GM18909 (cell line): Measurements from ENCODE around the gene SDR39U1.
"Not testable (repeated sequence)": the region's sequence is repeated elsewhere in the genome, so short reads cannot be mapped to it uniquely, and the experiment has no call there.

ENCODE experiments used
- ATAC-seq: cut with Tn5 transposase; IDR thresholded peaks from one replicate; pipeline ENCODE4 v1.9.1; 2021; ENCODE audit warnings: mild to moderate bottlenecking; ENCODE audit not compliant: unreplicated experiment, poor library complexity

The SDR39U1 gene

GRCh38 chr14:24442240-24443052, at the start of gene SDR39U1:
Gene SDR39U1, minus strand, starts transcription at chr14:24442776. Its CDS starts 7 bp downstream, at chr14:24442769.
- ATAC-seq, result peak; percentile 93

DNA sequence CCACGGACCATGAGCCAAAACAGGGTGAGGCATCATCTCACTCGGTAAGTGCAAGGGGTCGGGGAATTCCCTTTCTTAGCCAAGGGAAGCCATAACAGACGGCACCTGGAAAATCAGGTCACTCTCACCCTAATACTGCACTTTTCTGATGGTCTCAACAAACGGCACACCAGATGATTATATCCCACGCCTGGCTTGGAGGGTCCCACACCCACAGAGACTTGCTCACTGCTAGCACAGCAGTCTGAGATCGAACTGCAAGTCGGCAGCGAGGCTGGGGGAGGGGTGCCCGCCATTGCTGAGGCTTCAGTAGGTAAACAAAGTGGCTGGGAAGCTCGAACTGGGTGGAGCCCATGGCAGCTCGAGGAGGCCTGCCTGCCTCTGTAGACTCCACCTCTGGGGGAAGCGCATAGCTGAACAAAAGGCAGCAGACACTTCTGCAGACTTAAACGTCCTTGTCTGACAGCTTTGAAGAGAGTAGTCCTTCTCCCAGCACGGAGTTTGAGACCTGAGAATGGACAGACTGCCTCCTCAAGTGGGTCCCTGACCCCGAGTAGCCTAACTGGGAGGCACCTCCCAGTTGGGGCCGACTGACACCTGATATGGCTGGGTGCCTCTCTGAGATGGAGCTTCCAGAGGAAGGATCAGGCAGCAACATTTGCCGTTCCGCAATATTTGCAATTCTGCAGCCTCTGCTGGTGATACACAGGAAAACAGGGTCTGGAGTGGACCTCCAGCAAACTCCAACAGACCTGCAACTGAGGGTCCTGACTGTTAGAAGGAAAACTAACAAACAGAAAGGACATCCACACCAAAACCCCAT, 49.2 kb upstream of the SDR39U1 start:
- ATAC-seq, result not testable (repeated sequence)

DNA sequence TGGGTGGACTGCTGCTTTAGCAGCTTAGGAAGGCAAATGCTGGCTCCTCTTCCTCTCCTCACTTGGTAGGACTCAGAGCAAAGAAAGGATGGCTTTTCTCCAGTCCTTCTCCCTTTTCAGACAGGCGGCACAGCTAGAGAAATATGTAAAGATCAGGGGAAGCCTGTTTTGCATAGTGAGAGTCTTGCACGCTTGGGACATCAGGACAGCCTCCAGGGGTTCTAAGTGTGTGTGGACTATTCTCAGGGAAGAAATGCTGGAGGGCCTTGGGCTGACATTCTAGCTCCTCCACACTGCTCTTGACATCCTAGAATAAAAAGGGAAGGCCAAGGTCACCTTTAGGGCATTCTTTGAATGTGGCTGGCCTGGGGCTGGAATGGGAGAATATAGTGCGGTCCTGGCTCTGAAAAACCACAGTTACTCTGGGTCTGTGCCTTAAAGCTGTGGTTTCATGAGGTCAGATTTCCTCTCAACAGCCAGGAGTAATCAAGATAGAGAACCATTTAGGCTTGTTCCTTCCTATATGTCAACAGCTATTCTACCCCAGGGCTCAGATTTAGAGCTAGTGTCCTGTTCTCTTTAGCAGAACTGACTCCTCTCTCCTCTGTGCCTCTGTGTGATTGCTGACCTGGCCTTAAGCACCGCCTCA, 41.2 kb upstream of the SDR39U1 start:
- ATAC-seq, result peak; percentile 71

DNA sequence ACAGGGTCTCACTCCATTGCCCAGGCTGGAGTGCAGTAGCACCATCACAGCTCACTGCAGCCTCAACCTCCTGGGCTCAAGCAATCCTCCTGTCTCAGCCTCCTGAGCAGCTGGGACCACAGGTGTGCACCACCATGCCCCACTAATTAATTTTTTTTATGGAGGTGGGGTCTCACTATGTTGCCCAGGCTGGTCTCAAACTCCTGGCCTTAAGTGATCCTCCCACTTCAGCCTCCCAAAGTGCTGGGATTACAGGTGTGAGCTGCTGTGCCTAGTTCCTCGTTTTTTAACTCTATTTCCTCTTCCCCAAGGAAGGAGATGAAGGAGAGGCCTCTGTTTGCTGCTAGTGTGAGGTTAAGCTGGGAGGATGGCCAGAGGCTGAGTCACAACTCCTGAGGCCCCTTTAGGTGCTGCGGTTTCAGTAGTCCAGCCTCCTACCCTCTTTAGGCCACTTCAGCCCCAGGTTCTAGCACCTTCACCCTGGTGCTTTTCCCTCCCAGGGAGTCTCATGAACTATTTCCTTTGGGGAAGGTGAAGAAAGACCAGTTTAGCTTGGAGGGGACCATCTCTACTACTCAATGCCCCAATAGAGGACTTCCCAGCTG, 40.2 kb upstream of the SDR39U1 start:
- ATAC-seq, result not testable (repeated sequence)

- peak; percentile 83 for ATAC-seq
These were observed 39.2 kb upstream of the SDR39U1 start for GRCh38 chr14:24481622-24482324.

DNA sequence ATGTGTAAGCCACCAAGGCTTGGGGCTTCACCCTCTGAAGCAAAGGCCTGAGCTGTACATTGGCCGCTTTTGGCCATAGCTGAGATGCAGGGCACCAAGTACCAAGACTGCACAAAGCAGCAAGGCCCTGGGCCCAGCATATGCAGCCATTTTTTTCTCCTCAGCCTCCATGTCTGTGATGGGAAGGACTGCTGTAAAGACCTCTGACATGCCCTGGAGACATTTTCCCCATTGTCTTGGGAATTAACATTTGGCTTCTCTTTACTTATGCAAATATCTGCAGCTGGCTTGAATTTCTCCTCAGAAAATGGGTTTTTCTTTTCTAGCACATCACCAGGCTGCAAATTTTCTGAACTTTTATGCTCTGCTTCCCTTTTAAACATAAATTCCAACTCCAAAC, 37.4 kb upstream of the SDR39U1 start:
- ATAC-seq, result not testable (repeated sequence)

GRCh38 chr14:24475261-24475660, 32.7 kb upstream of the SDR39U1 start:
- ATAC-seq, result no peak

GRCh38 chr14:24473211-24473610, 30.6 kb upstream of the SDR39U1 start:
- ATAC-seq, result no peak

DNA sequence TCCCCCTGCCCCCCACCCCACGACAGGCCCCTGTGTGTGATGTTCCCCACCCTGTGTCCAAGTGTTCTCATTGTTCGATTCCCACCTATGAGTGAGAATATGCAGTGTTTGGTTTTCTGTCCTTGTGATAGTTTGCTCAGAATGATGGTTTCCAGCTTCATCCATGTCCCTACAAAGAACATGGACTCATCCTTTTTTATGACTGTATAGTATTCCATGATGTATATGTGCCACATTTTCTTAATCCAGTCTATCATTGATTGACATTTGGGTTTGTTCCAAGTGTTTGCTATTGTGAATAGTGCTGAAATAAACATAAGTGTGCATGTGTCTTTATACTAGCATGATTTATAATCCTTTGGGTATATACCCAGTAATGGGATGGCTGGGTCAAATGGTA, 27.9 kb upstream of the SDR39U1 start:
- ATAC-seq, result not testable (repeated sequence)

GRCh38 chr14:24465805-24466204, 23.2 kb upstream of the SDR39U1 start:
- no peak for ATAC-seq

- ATAC-seq, result no peak
These were observed 22.8 kb upstream of the SDR39U1 start for GRCh38 chr14:24465368-24465767.

DNA sequence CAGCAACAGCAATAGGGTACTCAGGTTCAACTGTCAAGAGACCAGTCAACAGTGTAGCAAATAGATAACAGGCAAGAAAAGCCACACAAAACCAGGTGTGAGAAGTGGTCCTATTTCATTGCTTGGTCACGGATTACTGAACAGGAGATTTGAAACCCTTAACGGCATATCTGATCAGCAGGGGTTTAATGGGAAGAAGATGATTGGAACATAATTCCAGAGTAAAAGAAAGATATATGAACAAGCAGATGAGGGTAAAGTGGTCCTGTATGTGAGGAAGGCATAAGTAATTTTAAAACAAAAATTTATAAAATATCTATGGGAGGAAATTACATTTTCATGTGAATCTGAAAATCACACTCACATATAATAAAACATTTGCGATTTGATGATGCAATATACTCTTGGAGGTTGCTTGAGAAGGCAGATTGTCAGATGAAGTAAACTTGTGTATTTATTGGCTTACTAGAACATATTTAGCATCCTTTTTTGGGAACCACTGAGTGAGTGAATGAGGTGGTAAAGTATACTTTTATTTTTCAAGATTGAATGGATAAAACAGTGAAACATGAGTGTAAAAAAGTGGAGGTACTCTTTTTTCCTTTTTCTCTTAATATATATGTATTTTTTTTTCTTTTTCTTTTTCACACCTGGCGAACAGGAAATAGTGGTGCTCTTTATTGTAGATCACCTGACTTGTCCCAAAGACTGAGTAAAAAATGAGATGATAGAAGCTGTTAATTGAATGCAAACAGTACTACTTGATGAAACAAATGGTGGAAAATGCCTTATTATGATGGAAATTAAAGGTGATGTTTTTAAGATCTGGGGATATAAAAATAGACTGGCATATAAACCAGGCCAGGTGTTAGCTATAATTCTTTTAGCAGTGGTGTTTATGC, 21.6 kb upstream of the SDR39U1 start:
- ATAC-seq, result no peak

GRCh38 chr14:24463017-24463883, 20.7 kb upstream of the SDR39U1 start:
- ATAC-seq, result no peak

- no peak for ATAC-seq
These were observed 18.8 kb upstream of the SDR39U1 start for GRCh38 chr14:24461336-24461735.

DNA sequence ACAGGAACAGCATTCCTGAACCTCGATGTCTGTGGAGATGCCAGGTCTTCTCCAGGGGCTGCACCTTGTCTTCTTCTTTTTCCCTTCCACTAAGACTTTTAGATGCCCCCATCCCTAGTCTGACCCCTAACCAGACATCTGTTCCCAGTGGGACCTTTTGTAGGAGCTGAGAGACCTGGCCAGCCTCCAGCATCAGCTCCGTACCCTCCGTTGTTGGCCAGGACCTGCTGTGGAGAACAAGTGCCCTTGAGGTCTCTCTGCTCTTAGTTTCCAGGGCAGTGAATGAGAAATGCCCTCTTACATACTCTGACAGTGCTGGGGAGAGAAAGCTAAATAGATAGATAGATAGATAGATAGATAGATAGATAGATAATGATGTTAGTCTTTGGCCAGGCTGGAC, 16.8 kb upstream of the SDR39U1 start:
- ATAC-seq, result no peak

GRCh38 chr14:24458736-24459135, 16.2 kb upstream of the SDR39U1 start:
- no peak for ATAC-seq

GRCh38 chr14:24456980-24457379, 14.4 kb upstream of the SDR39U1 start:
- ATAC-seq, result no peak

- ATAC-seq, result not testable (repeated sequence)
These were observed 8.3 kb upstream of the SDR39U1 start for GRCh38 chr14:24450828-24451227.
